ENCODE measurements around the gene BCOR.

The BCOR gene

DNA sequence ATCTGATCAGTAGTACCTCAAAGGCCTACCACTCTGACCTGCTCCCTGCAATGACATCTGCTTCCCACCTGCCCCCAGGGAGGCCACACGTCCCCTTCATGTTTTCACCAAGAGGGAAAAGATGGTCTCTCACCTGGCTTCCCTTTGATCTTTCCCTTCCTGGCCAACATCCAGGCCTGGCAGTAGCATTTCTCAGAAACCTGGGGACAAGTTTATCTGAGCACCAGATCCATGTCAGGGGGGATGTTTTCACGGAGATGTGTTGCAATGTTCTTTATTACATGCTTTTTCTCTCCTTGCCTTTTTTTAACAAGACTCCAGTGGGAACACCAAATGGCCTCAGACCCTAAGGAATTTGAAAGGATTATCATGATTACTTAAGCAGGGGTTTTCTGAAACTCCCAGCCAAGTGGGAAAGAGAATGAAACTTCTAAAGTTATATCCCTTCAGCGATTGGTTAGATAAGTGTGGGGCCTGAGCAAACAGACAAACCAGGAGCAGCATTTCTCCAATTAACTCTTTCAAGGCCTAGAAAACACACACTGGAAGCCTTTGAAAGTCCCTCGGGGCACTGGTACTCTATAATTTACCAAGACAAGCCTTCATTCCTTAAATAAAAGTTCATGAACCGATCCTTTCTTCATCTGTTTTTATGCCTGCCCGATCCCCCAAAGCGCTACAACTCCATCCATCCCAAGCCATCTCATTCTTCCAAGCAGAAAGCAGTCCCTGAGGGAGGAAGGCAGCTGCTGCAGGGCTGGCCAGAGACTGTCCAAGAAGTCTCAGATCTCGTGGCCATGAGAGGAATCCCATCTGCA, 94.1 kb downstream of the BCOR start:
- no peak for DNase-seq (ENCODE audit: low read depth)

- DNase-seq (ENCODE audit: low read depth): no peak
Measured at GRCh38 chrX:40003071-40003427, 94.7 kb downstream of the BCOR start.

Measured in iris pigment epithelial cell (primary cell).